Dermis blood vessel endothelial cell (primary cell): ENCODE measurements around the gene SLC7A1. TPM values are rescaled to one million over a fixed set of nuclear protein-coding genes. Genes with fewer than 3 reads are reported as not detected.
A peak's percentile ranks its signal among the peaks of the same experiment; 100 is the strongest.

Source experiments
- DNase-seq: peaks from one replicate; pipeline ENCODE4 v3.0.0; 2010
- total RNA-seq: library from RNA; depleted of rRNA; stranded (reverse); fragments of >200 nt; gene quantifications from 2 replicates; pipeline ENCODE4 v1.2.3, GENCODE V29; 2014

Gene SLC7A1
- total RNA-seq, 1 donor from 2014 or later, result 17.7 TPM

DNA sequence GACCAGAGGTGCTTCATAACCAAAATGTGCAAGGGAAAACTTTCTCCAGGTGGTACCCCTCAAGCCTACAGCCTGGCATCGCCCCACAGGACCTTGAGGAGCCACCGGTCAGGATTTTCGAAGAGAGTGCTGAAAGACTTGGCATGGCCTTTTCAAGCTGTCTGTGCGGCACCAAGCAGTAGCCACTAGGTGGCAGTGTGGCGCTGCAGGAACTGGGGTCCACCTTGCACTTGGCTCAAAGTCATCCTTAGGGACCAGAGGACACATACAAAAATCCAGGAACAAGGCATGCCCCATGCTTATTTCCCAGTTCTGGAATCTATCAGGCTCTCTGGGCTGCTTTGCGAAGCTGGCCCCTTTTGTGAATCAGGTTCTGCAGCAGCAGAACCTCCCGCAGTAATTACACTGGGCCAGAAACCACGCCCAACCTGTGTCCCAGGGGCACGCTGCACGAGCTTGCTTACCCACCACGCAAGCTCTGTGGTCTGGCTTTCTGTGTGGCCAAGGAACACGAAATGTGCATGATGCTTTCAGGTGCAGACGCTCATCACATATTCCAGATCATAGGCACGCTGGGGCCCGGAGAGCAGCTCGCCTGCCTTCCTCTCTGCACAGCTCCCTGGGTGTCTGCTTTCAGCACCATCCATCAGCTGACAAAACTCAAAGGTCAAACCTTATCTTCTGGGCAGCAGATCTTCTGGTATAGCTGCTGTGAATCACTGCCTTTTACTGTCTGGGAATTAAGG lies 87.2 kb downstream of the SLC7A1 start:
- peak; percentile 92 for DNase-seq

DNA sequence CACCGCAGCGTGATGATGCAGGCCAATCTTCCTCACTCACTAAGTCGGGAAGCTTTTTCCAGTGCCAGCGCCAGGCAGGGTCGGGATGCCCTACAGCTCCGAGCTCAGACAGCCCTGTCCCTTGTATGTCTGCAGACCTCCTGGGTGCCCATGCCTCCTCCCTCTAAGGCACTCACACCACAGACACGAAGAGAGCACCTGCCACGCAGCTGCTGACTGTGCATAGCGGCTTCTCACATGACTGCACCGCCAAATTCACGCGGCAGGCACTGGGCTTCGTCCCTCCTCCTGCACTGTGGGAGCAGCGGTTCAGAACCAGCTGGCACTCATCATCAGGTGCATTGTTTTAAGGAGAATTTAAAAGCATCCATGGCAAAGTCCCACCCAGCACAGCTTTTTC lies 88.1 kb downstream of the SLC7A1 start:
- DNase-seq, result no peak

DNA sequence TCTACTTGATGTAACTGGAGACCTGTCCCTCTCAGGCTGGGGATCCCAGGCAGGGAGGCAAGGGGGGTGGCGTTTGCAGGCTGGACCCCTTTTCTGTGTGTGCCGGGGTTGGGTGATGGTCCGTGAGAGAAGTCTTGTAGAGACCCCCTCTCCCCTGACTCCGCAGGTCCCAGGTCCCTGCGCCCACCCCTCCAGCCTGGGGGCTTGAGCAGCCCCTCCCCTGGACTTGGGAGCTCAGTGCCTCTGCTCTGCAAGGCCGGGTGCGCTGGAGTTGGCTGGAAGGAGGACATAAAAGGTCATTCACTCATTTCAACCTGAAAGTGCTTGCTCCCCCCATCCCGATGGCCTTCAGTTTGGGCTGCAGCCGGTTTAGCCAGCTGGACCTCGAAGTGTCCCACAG lies 89.5 kb downstream of the SLC7A1 start:
- no peak for DNase-seq

DNA sequence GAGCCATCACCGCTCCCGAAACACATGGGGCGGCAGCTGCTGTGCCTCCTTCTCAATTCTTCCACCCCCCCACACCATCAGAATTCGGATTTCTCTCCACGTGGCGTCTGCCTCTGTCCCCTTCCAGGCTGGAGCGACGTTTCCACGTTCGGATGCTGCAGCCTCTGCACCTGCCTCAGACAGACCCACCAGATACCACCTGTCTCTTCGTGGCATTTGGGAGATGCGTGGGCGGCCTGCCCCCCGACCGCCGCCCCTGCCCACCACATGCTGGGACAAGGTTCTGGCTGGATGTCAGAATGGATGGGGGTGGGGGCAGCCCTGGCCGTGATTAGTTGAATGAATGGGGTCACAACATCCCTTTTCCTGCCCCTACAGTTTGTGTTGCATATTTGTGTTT lies 90.0 kb downstream of the SLC7A1 start:
- DNase-seq, result no peak

DNA sequence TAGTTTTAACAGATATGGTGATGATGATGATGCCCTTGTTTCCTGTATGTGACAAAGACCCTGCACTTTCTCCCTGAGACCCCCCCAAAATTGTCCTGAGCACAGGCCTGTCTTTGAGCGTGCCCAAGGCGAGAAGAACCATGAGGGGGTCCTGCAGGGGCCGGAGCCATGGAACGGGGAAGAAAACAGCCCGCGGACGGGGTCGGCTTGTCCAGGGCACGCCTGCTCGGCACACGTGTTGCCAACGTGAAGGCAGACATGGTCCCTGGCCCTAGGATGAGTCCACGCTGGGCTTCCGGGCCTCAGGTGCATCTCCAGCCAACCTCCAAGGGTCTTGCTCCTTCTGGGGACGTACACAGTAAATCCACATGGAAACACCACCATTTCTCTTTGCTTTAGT lies 90.8 kb downstream of the SLC7A1 start:
- DNase-seq, result no peak

DNA sequence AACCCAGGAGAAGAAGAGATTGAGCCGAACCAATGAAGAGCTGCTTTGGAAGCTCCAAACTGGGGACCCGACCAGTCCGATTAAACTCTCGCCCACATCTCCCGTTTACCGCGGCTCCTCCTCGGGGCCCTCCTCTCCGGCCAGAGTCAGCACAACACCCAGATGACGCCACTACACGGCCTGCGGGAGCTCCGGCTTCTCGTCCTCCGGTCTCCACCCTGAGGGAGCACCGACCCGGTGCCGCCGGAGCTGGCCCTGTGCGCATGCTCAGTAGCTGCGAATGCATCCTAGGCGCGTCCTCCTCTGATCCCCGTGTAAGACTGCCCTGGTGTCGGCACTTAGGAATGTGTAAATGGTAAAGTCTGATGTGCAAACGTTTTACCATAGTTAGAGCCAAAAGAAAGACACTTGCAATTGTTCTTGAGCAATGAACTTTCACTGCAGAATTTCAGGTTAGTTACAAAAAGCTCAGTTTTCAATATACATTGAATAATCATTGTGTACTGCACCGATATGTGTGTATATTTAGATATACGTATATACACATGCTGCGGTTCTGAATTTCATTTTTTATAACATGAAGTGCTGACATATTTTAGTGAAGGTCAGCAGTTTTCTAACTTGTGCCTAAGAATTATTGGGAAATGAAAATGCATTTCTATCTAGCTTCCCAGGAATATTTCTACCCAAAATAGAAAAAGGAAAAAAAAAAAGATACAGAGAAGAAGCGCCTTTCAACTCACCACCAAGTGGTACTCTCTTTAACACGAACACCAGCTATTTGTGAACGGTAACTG lies 92.2 kb downstream of the SLC7A1 start:
- DNase-seq, result peak; percentile 32

DNA sequence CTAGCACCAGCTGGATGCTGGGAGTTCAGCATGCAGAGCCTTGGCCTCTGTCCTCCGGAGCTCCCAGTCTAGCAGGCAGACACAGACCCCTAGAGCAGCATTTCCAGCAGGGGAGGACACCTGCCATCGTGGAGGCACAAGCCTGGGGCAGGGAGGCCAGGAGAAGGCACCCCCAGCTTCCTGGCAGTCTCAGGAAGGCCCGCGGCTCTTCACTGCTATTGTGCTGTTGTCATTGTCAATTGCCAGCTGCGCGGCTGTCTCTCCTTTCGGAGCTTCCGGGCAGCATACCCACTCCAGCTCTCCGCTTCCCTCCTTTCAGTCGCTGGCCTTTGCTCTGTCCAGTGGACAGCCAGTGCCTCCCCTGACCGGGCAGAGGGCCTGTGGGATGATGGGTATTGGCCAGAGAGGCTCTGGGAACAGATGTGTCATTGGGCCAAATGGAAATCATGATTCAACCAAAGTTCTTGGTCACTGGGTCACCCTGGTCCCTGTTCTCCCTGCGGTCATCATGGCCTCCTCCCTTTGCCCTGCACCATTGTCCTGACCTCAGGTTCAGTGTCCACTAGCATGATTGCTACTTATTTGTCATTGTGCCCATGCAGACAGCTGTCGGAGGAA lies 93.0 kb downstream of the SLC7A1 start:
- no peak for DNase-seq

DNA sequence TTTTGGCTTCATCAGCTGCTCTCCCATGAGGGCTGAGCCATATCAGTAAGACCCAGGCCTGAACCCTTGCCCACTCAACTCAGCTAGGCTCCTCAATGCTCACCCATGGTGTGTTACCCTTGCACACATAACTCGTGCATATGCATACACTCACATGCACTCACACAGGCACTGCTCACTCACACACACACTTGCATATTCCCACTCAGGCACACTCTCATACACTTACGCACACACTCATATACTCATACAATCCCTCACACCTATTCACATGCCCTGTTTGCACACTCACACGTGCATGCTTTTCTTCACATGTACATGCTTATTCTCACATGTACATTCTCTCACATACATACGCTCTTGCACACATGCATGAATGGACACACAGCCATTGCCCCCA lies 93.8 kb downstream of the SLC7A1 start:
- DNase-seq, result no peak

DNA sequence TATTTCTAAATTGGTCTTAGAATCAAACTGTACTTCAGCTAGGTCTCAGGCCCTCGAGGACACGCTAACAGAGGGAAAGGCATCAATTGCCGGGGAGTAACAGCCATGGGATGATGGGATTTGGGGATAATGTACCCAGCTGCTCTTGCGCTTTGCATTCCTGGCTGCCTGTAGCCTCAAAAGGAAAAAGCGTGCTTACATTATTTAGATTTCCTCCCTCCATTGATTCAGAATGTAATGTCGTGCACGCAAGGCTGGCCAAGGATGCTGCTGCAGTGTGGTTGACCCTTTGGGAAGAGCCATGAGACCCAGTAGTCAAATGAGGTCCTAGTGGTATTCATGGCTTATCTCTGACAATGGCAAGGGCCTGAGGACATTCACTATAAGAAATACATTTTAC lies 95.1 kb downstream of the SLC7A1 start:
- DNase-seq, result no peak

DNA sequence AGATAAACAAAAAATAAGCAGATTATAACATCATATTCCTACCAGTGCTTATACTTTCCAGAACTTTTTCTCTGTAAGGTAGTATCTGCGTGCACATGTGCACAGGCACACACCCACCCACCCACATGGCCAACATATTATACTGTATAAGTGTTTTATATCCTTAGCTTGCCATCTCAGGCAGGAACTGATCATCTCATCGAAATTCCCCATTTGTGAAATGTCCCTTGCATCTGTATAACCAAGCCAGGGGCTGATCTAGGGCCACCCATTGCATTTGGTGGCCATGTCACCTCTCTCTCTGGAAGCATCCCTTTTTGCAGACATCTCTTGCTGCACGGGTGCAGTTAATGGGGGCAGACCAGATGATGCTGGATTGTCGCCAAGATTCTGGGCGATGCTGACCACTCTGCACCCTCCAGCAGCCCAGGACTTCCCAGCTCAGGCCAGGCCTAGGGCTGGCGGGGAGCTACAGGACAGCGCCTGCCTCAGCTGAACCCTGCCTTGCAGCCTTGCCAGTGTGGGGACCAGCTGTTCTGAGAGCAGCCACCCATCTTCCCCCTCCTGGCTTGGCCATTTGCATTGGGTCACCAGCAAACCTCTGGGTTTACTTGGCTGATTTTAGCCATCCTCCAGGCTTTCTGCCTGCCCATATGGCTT lies 95.9 kb downstream of the SLC7A1 start:
- no peak for DNase-seq

DNA sequence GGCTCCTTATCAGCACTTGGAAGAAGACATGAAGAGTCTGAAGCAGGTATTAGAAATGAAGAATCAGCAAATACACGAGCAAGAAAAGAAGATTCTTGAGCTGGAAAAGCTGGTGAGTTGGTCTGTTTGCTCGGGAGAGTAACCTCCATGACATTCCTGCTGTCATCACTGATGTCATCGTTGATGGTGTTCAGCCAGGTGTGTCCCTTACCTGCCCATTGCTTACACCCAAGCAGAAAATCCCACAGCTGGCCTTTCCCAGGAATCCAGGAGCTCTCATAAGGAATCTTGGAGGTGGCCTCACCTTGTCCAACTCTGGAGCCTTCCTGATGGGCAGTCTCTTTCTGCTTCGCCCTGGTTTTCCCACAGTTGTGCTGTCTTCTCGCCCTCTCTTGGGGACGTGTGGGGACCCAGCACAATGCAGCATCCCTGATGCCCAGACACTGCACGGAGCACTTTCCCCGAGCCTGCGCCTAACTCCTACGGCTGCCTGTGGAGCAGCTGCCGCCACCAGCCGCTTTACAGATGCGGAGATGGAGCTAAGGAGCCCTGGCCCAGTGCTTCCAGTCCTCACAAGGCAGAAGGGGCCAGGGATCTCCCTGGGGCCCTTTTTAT lies 97.0 kb downstream of the SLC7A1 start:
- DNase-seq, result no peak

DNA sequence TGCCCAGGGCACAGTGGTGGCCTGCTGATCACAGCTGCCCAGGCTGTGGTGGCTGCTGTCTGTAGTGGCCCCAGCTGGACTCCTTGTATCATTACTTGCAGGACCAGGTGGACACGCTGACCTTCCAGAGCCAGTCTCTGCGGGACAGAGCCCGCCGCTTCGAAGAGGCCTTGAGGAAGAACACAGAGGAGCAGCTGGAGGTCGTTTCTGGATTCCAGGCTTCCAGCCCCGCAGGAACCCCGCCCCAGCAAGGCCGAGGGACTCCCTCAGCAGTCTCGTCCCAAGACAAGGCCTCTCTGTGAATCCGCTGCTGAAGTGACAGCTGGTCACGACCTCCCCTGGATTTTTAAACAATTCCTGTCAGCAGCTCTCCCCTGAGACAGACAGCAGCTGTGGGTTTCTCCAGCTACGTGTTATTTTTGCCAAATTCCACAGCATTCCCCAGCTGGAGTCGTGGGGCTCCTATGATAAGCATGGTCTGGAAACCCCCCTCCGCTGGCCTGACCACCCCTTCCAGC lies 98.3 kb downstream of the SLC7A1 start:
- no peak for DNase-seq

DNA sequence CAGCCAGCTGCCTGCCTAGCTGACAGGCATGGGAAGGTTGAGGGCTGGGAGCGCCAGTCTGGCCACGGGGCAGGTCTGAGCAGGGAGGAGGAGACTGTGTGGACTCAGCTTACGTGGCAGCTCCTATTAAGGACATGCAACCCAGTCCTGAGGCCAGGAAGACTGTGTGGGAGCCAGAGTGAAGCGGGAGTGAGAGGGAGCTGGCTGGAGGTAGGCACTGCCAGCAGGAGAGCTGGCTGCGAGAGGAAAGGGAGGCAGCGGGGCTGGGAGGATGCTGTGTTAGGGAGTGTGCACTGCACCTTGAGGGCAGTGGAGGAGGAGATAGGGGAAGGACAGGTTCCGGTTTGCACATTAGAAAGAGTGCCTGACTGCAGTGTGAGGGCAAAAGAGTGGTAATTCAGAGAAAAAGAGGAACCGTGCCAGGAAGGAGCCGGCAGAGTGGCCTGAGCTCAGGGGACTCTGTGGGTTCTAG lies 99.2 kb downstream of the SLC7A1 start:
- DNase-seq, result no peak

DNA sequence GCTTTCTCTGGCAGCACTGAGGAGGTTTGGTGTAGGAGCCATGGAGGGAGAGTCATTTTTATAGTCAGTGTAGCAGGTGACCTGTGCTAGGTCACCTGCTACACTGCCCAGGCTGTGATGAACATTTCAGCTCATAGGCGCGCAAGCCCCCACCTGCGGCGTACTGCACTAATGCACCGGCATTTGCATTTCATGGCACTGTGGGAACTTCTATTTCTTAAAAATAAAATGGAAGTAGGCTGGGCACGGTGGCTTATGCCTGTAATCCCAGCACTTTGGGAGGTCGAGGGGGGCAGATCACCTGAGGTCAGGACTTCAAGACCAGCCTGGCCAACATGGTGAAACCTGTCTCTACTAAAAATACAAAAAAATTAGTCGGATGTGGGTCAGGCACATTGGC lies 101.0 kb downstream of the SLC7A1 start:
- DNase-seq, result no peak

DNA sequence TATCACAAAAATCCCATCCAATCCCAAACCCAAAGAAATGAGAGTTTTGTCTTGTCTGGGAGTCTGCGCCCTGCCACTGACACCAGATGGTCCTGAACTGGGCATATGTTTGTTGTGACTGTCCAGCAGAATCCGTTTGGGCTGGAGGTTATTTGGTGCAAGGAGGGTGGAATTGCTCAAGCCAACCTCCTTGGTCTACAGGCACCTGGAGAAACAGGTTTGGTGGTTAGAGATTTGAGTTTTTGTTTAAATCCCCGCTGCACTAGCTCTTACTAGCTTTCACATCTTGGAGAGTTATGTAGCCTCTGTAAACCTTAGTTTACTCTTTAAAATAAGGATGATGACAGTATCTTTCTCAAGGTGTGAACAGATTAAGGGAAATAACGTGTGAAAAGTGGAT lies 101.7 kb downstream of the SLC7A1 start:
- DNase-seq, result no peak

DNA sequence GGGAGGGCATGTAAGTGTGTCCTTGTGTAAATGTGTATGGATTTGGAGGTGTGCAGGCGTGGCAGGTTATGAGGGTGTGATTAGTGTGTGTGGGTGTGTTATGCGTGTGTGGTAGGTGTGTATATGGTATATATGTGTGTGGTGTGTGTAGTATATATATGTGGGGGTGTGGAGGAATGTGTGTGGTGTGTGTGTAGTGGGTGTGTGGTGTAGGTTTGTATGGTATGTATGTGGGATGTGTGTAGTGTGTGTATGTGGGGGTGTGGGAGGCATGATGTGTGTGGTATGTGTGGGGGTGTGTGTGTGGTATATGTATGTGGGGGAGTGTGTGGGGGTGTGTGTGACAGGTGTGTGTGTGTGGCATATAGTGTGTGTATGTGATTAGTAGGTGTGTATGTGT lies 104.2 kb downstream of the SLC7A1 start:
- DNase-seq, result no peak

DNA sequence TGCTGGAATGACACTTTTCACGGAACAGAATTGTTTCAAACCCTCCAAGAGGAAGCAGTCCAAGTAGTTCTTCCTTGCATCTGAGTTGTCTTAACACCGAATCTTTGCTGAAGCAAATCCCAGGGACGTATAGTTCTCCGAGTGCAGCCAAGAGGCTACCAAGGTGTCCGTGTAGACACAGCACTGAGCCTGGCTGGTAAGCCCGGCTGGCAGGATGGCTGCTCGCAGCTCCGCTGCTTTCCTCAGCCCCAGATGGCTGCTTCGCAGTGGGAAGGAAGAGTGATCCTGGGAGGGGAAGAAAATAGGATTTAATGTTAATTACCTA lies 105.0 kb downstream of the SLC7A1 start:
- DNase-seq, result no peak

DNA sequence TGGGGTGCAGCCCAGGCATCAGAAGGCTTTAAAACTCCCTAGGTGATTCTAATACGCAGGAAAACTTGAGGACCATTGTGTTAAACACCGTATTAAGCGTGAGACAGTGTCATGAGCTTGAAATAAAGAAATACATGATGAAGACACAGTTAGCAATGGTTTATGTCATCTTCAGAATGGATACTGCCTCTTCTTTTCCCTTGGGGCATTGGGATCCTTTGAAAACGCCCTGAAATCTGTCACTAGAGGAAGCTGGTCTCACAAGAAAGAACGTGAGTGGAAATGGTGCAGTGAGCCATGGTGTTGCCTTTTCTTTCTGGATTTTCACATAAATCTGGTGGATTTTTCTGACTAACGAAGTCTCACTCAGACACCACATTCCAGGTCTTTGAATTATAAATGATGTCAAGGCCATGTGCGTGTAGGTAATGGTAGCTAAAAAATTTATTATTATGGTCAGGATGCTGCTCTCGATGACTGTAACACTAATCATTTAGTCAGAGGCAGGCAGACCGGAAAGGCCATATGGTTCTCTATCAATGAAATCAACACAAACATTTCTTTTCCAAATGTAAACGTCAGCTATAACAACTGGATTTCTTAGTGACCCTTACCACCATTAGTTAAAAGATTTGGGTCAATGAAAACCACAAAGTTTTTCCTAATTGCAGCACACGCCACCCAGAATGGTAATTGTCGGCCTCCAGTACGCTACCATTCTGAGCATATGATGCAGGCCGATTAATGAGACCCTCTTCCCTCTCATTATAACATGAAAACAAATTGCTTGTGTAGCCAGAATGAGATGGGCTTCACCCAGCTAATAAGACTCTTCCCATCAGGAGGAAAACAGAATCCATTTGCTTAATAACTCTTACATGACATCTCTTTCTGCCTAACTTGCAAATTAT lies 105.6 kb downstream of the SLC7A1 start:
- DNase-seq, result no peak

DNA sequence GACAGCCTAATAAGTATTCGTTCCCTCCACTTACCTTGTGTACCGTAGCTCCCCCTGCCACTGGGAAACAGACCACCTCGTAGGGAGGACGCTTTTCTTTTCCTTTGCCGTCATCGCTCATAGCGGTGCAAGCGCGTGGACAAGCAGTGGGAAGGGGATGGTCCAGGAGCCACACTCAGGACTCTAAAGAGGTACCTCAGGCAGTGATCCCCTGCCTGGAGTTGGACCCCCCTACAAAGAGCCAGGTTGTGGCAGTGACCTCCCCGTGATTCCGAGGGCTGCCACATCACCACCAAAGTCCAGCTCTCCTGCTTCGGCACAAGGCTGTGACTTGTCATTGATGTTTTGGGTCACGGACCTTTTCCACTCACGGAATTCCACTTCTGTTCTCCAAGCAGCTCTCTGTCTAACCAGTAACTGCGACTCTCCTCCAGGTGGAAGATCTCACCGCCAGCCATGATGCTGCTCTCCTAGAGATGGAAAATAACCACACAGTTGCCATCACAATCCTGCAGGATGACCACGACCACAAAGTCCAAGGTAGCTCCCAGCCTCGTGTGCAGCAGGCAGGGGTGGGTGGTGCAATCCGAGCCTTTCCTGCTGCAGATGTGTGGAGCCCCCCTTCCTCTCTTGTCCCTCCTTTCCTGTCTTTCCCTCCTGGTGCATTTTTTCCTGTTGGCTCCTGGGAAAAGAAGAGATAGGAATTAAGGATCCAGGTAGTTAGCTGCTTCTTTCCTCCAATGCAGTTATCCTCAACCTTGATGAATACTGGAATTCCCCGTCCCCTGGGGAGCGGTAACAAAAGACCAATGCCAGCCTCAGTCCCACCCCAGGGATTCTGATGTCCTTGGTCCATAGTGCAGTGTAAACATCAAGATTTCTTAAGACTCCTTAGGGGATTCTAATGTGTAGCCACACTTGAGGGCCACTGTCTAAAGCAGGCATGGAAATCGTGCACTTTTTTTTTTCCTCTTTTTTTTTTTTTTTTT lies 107.7 kb downstream of the SLC7A1 start:
- DNase-seq, result no peak

DNA sequence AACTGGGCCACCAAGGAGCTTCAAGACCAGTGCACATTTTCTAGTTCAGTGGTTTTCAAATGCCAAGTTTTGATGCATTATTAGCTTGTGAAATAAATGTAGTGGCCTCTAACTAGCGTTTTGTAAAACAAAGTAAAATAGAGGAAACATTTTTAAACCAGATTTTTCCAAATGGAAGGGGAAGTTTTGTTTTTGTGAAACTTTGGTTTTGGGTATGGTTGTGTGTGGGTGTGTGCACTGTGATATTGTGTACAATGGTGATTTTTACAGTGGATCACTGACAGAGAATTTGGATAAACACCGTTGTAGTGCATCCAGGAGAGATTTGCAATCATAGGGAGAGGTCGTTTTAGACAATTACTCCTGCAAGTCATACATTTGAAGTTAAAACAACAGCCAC lies 108.9 kb downstream of the SLC7A1 start:
- DNase-seq, result no peak
